Measurements from ENCODE around the gene NTHL1.

DNA sequence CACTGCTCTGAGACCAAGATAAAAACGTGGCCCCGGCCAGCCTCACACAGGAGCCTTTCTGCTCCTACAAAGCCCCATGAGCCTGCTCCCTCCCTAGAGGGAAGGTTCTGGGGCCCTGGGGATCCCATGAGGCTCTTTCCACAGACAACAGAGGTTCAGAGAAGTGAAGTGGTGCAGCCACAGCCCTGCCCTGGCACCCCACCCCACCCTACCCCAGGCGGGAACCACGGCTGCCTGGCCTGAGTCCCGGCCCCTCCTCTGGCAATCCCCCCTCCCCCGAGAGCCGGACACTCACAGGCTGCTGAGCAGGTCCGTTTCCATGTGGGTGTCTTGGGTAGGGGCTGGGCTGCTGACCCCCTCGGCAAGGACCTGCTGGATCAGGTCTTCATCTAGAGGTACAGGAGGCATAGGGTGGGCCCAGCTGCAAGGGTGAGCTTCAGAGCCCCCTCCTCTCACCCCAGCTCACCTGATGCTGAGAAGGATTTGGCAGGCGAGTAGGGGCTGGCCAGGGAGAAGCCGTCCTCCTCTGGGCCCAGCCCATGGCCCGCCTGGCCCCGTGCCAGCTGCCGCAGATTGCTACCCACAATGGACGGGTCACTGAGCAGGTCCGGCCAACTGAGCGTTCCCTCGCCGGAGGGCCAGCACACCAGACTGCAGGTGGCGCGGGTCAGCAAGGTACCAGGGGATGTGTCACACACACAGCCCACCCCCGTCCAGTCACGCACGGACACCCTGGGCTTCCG is 49.4 kb upstream of the NTHL1 start:
- no peak for TF ChIP-seq EZH2phosphoT487 (IDR thresholded peaks at IDR 0.05; ENCODE audit: borderline replicate concordance, low read length)
- TF ChIP-seq, protein P1, sequence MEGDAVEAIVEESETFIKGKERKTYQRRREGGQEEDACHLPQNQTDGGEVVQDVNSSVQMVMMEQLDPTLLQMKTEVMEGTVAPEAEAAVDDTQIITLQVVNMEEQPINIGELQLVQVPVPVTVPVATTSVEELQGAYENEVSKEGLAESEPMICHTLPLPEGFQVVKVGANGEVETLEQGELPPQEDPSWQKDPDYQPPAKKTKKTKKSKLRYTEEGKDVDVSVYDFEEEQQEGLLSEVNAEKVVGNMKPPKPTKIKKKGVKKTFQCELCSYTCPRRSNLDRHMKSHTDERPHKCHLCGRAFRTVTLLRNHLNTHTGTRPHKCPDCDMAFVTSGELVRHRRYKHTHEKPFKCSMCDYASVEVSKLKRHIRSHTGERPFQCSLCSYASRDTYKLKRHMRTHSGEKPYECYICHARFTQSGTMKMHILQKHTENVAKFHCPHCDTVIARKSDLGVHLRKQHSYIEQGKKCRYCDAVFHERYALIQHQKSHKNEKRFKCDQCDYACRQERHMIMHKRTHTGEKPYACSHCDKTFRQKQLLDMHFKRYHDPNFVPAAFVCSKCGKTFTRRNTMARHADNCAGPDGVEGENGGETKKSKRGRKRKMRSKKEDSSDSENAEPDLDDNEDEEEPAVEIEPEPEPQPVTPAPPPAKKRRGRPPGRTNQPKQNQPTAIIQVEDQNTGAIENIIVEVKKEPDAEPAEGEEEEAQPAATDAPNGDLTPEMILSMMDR (IDR thresholded peaks at IDR 0.05; ENCODE audit: low read depth, low read length, poor library complexity, severe bottlenecking): no peak

Data from DOHH2 (cell line).